Endothelial cell of umbilical vein (primary cell): Measurements from ENCODE around the gene TRAF3. TPM values are rescaled to one million over a fixed set of nuclear protein-coding genes. Genes with fewer than 3 reads are reported as not detected.

Experiments used
- BruUV-seq: library from RNA; stranded (reverse); fragments of 400-500 nt; replicated peaks from 2 replicates; lab custom pipeline; 2021; lab: Mats Ljungman, UMichigan
- CTCF ChIA-PET: fragments of 300-600, 350-600 bp; sonication (Branson Sonifier 250); formaldehyde crosslinking; loops from one replicate; lab custom pipeline; 2021; ENCODE audit warnings: antibody characterized with exemption, inconsistent platforms; lab: Charles Lee
- POLR2A ChIA-PET: fragments of 300-600, 350-600 bp; sonication (Branson Sonifier 250); formaldehyde crosslinking; loops from one replicate; lab custom pipeline; 2021; ENCODE audit warnings: antibody characterized with exemption, inconsistent platforms; lab: Charles Lee
- DNase-seq: peaks from one replicate; pipeline ENCODE4 v3.0.0-alpha.2; 2011; ENCODE audit warnings: low read depth, low spot score
- FAIRE-seq: peaks from 2 replicates; lab custom pipeline; 2011; peaks lifted over from hg19 to GRCh38; lab: Jason Lieb, UNC
- H2AFZ ChIP-seq: 2 replicates; pipeline ENCODE4 v1.6.0; 2012; ENCODE audit warnings: low read depth, low read length, control low read depth, inconsistent platforms
- H3K27ac ChIP-seq: 2 replicates; pipeline ENCODE4 v1.5.1; 2011; ENCODE audit warnings: low read depth, mild to moderate bottlenecking, control low read depth, low read length, moderate library complexity; ENCODE audit not compliant: insufficient read depth
- H3K27me3 ChIP-seq, 2 experiments: 2 replicates each; pipeline versions ENCODE4 v1.6.0 to v1.6.1; 2011; ENCODE audit warnings: low read length in 2 of 2, mixed read lengths in 1 of 2; ENCODE audit not compliant: control insufficient read depth in 2 of 2, insufficient read depth in 2 of 2
- H3K36me3 ChIP-seq, 2 experiments: 2 replicates in 1 of 2; 3 replicates in 1 of 2; pipeline ENCODE4 v1.5.1; 2011; ENCODE audit warnings: low read length in 2 of 2, mild to moderate bottlenecking in 1 of 2, moderate library complexity in 1 of 2; ENCODE audit not compliant: control insufficient read depth in 2 of 2, insufficient read depth in 2 of 2; ENCODE audit errors: extremely low read depth in 1 of 2
- H3K4me1 ChIP-seq: 3 replicates; pipeline ENCODE4 v1.5.1; 2011; ENCODE audit warnings: mild to moderate bottlenecking, low read length; ENCODE audit not compliant: control insufficient read depth, insufficient read depth; ENCODE audit errors: extremely low read depth
- H3K4me2 ChIP-seq: 2 replicates; pipeline ENCODE4 v1.6.1; 2011; ENCODE audit warnings: low read length, control low read depth, mixed read lengths; ENCODE audit not compliant: insufficient read depth
- H3K4me3 ChIP-seq, 3 experiments: fragments of 200-600 bp in 1 of 3; sonication (generic), shearing (Covaris generic) in 1 of 3; replicated peaks in 1 of 3; 2 replicates each; pipeline ENCODE4 v1.5.1; 2011 to 2016; ENCODE audit warnings: control low read depth in 3 of 3, low read length in 3 of 3, mild to moderate bottlenecking in 2 of 3, inconsistent platforms in 1 of 3, low read depth in 1 of 3, moderate library complexity in 1 of 3; ENCODE audit not compliant: insufficient read depth in 1 of 3
- H3K79me2 ChIP-seq: 2 replicates; pipeline ENCODE4 v1.6.0; 2012; ENCODE audit warnings: low read length, inconsistent platforms; ENCODE audit not compliant: control insufficient read depth, insufficient read depth
- H3K9ac ChIP-seq: replicated peaks from 2 replicates; pipeline ENCODE3; 2011; ENCODE audit warnings: low read length, control low read depth; ENCODE audit not compliant: insufficient read depth; ENCODE audit errors: extremely low read depth
- H3K9me1 ChIP-seq: replicated peaks from 3 replicates; pipeline ENCODE4 v1.6.0; 2011; ENCODE audit warnings: mild to moderate bottlenecking, low read length; ENCODE audit not compliant: control insufficient read depth, insufficient read depth; ENCODE audit errors: extremely low read depth
- H3K9me3 ChIP-seq: replicated peaks from 2 replicates; pipeline ENCODE4 v1.5.1; 2012; ENCODE audit warnings: low read length, inconsistent platforms; ENCODE audit not compliant: control insufficient read depth, insufficient read depth
- H4K20me1 ChIP-seq: replicated peaks from 2 replicates; pipeline ENCODE3; 2011; ENCODE audit warnings: mild to moderate bottlenecking, low read length; ENCODE audit not compliant: control insufficient read depth, insufficient read depth; ENCODE audit errors: extremely low read depth
- CTCF ChIP-seq, 2 donors: IDR thresholded peaks; 1 replicate in 1 of 2; 2 replicates in 1 of 2; pipeline ENCODE4 v1.5.1; 2011; ENCODE audit warnings: low read length in 2 of 2, mild to moderate bottlenecking in 2 of 2, moderate library complexity in 2 of 2, control low read depth in 1 of 2, inconsistent platforms in 1 of 2, low read depth in 1 of 2; ENCODE audit not compliant: insufficient read depth in 1 of 2; ENCODE audit errors: extremely low read depth in 1 of 2
- EZH2 ChIP-seq: IDR thresholded peaks from 2 replicates; pipeline ENCODE4 v1.6.1; 2012; ENCODE audit warnings: borderline replicate concordance, low read depth, mild to moderate bottlenecking, moderate library complexity, low read length, inconsistent platforms; ENCODE audit not compliant: severe bottlenecking
- FOS ChIP-seq: IDR thresholded peaks from 2 replicates; pipeline ENCODE4 v1.6.1; 2011; ENCODE audit warnings: mild to moderate bottlenecking, low read length, moderate library complexity, borderline replicate concordance; ENCODE audit not compliant: insufficient read depth
- GATA2 ChIP-seq: IDR thresholded peaks from 2 replicates; pipeline ENCODE4 v1.7.0; 2011; ENCODE audit warnings: low read depth, mild to moderate bottlenecking, moderate library complexity, mixed read lengths, low read length; ENCODE audit not compliant: insufficient read length, insufficient read depth
- JUN ChIP-seq: IDR thresholded peaks from 2 replicates; pipeline ENCODE4 v1.6.1; 2011; ENCODE audit warnings: borderline replicate concordance, low read depth; ENCODE audit not compliant: insufficient read length, insufficient read depth
- MAX ChIP-seq: IDR thresholded peaks from 2 replicates; pipeline ENCODE4 v1.6.1; 2011; ENCODE audit not compliant: insufficient read depth, insufficient read length
- MYC ChIP-seq: IDR thresholded peaks from one replicate; pipeline ENCODE4 v1.6.1; 2011; ENCODE audit warnings: mild to moderate bottlenecking, low read depth, low read length
- POLR2A ChIP-seq: IDR thresholded peaks from 2 replicates; pipeline ENCODE4 v1.6.1; 2012; ENCODE audit warnings: low read depth, mild to moderate bottlenecking, control low read depth, low read length
- POLR2AphosphoS5 ChIP-seq: IDR thresholded peaks from 2 replicates; pipeline ENCODE4 v1.6.1; 2012; ENCODE audit warnings: low read depth, mild to moderate bottlenecking, control low read depth, low read length, moderate library complexity; ENCODE audit not compliant: insufficient read depth
- dilution Hi-C: fragments of 300-500 bp; cut with MboI; formaldehyde crosslinking; loops from one replicate; pipeline ENCODE4 v1.15.0; 2019; ENCODE audit warnings: low sequenced_read_pairs; ENCODE audit not compliant: extremely low pct_ligation_motif_present
- intact Hi-C: fragments of 100-400 bp; cut with micrococcal nuclease; formaldehyde crosslinking; loops from one replicate; pipeline ENCODE4 v1.10.0; 2022
- polyA plus RNA-seq, 4 experiments: library from polyadenylated mRNA; depleted of rRNA in 3 of 4; stranded (reverse) in 3 of 4; unstranded in 1 of 4; fragments of >200 nt; gene quantifications; 2 replicates each; pipeline versions ENCODE4 v1.2.1 to v1.2.3, GENCODE V29; 2011 to 2012; ENCODE audit warnings: missing spikeins in 1 of 4
- total RNA-seq: library from RNA; stranded (reverse); gene quantifications from 2 replicates; pipeline ENCODE4 v1.2.3, GENCODE V29; 2021

The TRAF3 gene
- total and polyA plus RNA-seq, 2 donors (not counting 3 experiments of a cell fraction or from before 2014, with no cell fraction given), result 14.4 to 27.6 TPM

- Histone ChIP-seq H3K27ac (no peak overlapping the region), H3K36me3 (peaks cover 27 to 64% of the 10 kb centered on the region in 2 experiments), H3K79me2 (no peaks in the 10 kb centered on the region), H3K27me3 (no peaks in the 10 kb centered on the region), H2AFZ (no peak overlapping the region), H3K9ac (no peak overlapping the region), H3K4me3 (no peak overlapping the region), H4K20me1 (no peaks in the 10 kb centered on the region), H3K9me3 (no peaks in the 10 kb centered on the region), H3K9me1 (no peaks in the 10 kb centered on the region), H3K4me1 (no peaks in the 10 kb centered on the region), H3K4me2 (no peak overlapping the region)
- no peak for FAIRE-seq
- ChIA-PET POLR2A (no interaction called here), CTCF (interaction anchor here (1.0 kb wide), 1 partner anchor 259 kb away, joined by 3 read pairs; no protein-coding TSS in a partner anchor)
- intact Hi-C loops (no loop called here), dilution Hi-C loops (no loop called here)
- no peak for DNase-seq
- TF ChIP-seq MYC (no peak), CTCF (IDR thresholded peaks at IDR 0.05; ENCODE audit: extremely low read depth in 1 of 2, insufficient read depth in 1 of 2, low read depth in 1 of 2, low read length in 2 of 2) (no peak), EZH2 (no peak), FOS (no peak), GATA2 (no peak), POLR2AphosphoS5 (no peak), JUN (no peak), MAX (no peak), POLR2A (no peak)
- BruUV-seq, result no TSS peak
Observed at GRCh38 chr14:102953100-102953499, 175.9 kb downstream of the TRAF3 start.
